IMR-90 (cell line): ENCODE data around the gene MELTF. TPM values are rescaled to one million over a fixed set of nuclear protein-coding genes. Genes with fewer than 3 reads are reported as not detected.

Source experiments
- ATAC-seq: fragments of 200-7000 bp; cut with Tn5 transposase; 2 replicates; pipeline ENCODE4 v1.9.1; 2020; ENCODE audit warnings: low read depth, mild to moderate bottlenecking, moderate library complexity
- BruUV-seq: library from RNA; stranded (reverse); fragments of 400-500 nt; replicated peaks from 2 replicates; lab custom pipeline; 2021; lab: Mats Ljungman, UMichigan
- CTCF ChIA-PET: fragments of 300-600 bp; formaldehyde crosslinking; extraction: SDS; loops from one replicate; lab custom pipeline; 2021; ENCODE audit warnings: antibody characterized with exemption; lab: Yijun Ruan, JAX
- POLR2A ChIA-PET: fragments of 300-600 bp; sonication (Branson Sonifier 250); formaldehyde crosslinking; loops from one replicate; lab custom pipeline; 2022; ENCODE audit warnings: antibody characterized with exemption; ENCODE audit not compliant: unreplicated experiment; lab: Charles Lee
- DNase-seq: peaks from one replicate; pipeline ENCODE4 v3.0.0; 2013
- H2AFZ ChIP-seq: replicated peaks from 2 replicates; pipeline ENCODE3; 2013; ENCODE audit warnings: low read length, mild to moderate bottlenecking; ENCODE audit not compliant: poor library complexity
- H2AK5ac ChIP-seq: 2 replicates; pipeline ENCODE4 v1.6.1; 2013; ENCODE audit warnings: low read depth, low read length, inconsistent platforms
- H2AK9ac ChIP-seq: replicated peaks from 2 replicates; pipeline ENCODE3; 2013; ENCODE audit warnings: mild to moderate bottlenecking, low read depth, low read length, moderate library complexity; ENCODE audit not compliant: poor library complexity
- H2BK120ac ChIP-seq: 2 replicates; pipeline ENCODE4 v1.6.1; 2013; ENCODE audit warnings: low read depth, low read length, inconsistent platforms
- H2BK15ac ChIP-seq: 3 replicates; pipeline ENCODE4 v1.6.1; 2013; ENCODE audit warnings: low read depth, low read length, inconsistent platforms
- H2BK20ac ChIP-seq: 2 replicates; pipeline ENCODE4 v1.6.1; 2013; ENCODE audit warnings: low read depth, mild to moderate bottlenecking, inconsistent platforms, low read length, moderate library complexity
- H2BK5ac ChIP-seq: 2 replicates; pipeline ENCODE4 v1.6.1; 2013; ENCODE audit warnings: mild to moderate bottlenecking, low read depth, low read length, inconsistent platforms; ENCODE audit not compliant: poor library complexity, severe bottlenecking
- H3K14ac ChIP-seq: replicated peaks from 2 replicates; pipeline ENCODE4 v1.6.1; 2013; ENCODE audit warnings: low read depth, low read length, inconsistent platforms
- H3K18ac ChIP-seq: 2 replicates; pipeline ENCODE4 v1.6.1; 2013; ENCODE audit warnings: low read depth, low read length, control low read depth
- H3K23ac ChIP-seq: 2 replicates; pipeline ENCODE4 v1.6.1; 2013; ENCODE audit warnings: low read depth, low read length, inconsistent platforms
- H3K27ac ChIP-seq: 2 replicates; pipeline ENCODE4 v1.5.1; 2013; ENCODE audit warnings: mild to moderate bottlenecking, control low read depth, low read length; ENCODE audit not compliant: insufficient read depth
- H3K27me3 ChIP-seq: 2 replicates; pipeline ENCODE4 v1.6.1; 2013; ENCODE audit warnings: low read length; ENCODE audit not compliant: control insufficient read depth, insufficient read depth
- H3K36me3 ChIP-seq: 2 replicates; pipeline ENCODE4 v1.6.1; 2013; ENCODE audit warnings: low read length, mixed read lengths; ENCODE audit not compliant: control insufficient read depth, insufficient read depth
- H3K4ac ChIP-seq: 2 replicates; pipeline ENCODE4 v1.6.1; 2013; ENCODE audit warnings: low read depth, low read length, inconsistent platforms
- H3K4me1 ChIP-seq: 2 replicates; pipeline ENCODE4 v1.6.1; 2013; ENCODE audit warnings: low read length, mixed read lengths; ENCODE audit not compliant: control insufficient read depth, insufficient read depth
- H3K4me2 ChIP-seq: 2 replicates; pipeline ENCODE4 v1.6.1; 2013; ENCODE audit warnings: low read depth, mild to moderate bottlenecking, control low read depth, low read length, moderate library complexity
- H3K4me3 ChIP-seq: 2 replicates; pipeline ENCODE4 v1.5.1; 2013; ENCODE audit warnings: low read depth, mild to moderate bottlenecking, control low read depth, low read length, moderate library complexity; ENCODE audit not compliant: insufficient read depth
- H3K56ac ChIP-seq: 2 replicates; pipeline ENCODE4 v1.6.1; 2013; ENCODE audit warnings: low read length, inconsistent platforms; ENCODE audit not compliant: insufficient read depth; ENCODE audit errors: extremely low read depth
- H3K79me1 ChIP-seq, 2 experiments: 2 replicates each; pipeline ENCODE4 v1.6.1; 2013; ENCODE audit warnings: low read length in 2 of 2, inconsistent platforms in 1 of 2, low read depth in 1 of 2
- H3K9ac ChIP-seq: 2 replicates; pipeline ENCODE4 v1.6.1; 2013; ENCODE audit warnings: low read depth, low read length, control low read depth
- H3K9me1 ChIP-seq: 2 replicates; pipeline ENCODE4 v1.6.1; 2013; ENCODE audit warnings: low read length, inconsistent platforms; ENCODE audit not compliant: insufficient read depth
- H3K9me3 ChIP-seq: 2 replicates; pipeline ENCODE4 v1.6.1; 2013; ENCODE audit warnings: low read length; ENCODE audit not compliant: control insufficient read depth, insufficient read depth
- H4K20me1 ChIP-seq: 2 replicates; pipeline ENCODE4 v1.6.1; 2013; ENCODE audit warnings: low read length, inconsistent platforms; ENCODE audit not compliant: insufficient read depth
- H4K5ac ChIP-seq: 2 replicates; pipeline ENCODE4 v1.6.1; 2013; ENCODE audit warnings: mild to moderate bottlenecking, low read depth, low read length, control low read depth
- H4K8ac ChIP-seq, 2 experiments: 2 replicates each; pipeline ENCODE4 v1.6.1; 2013; ENCODE audit warnings: low read depth in 2 of 2, low read length in 2 of 2, control low read depth in 1 of 2, inconsistent platforms in 1 of 2
- H4K91ac ChIP-seq: 2 replicates; pipeline ENCODE4 v1.6.1; 2013; ENCODE audit warnings: low read depth, low read length, inconsistent platforms; ENCODE audit not compliant: insufficient read depth
- BHLHE40 ChIP-seq: fragments of 150-350 bp; IDR thresholded peaks from 2 replicates; pipeline ENCODE4 v1.6.1; 2016; ENCODE audit warnings: mild to moderate bottlenecking, low read depth, low read length
- CEBPB ChIP-seq: IDR thresholded peaks from 2 replicates; pipeline ENCODE4 v1.6.1; 2012; ENCODE audit warnings: low read depth, low read length, improper control_type of control experiment
- CHD1 ChIP-seq: IDR thresholded peaks from 2 replicates; pipeline ENCODE4 v1.6.1; 2012; ENCODE audit warnings: low read depth, low read length, improper control_type of control experiment
- FOS ChIP-seq: fragments of 150-350 bp; IDR thresholded peaks from 2 replicates; pipeline ENCODE4 v1.6.1; 2016; ENCODE audit warnings: low read depth, low read length
- MAFK ChIP-seq: IDR thresholded peaks from 2 replicates; pipeline ENCODE4 v1.6.1; 2012; ENCODE audit warnings: low read depth, low read length, improper control_type of control experiment
- MAZ ChIP-seq: IDR thresholded peaks from 2 replicates; pipeline ENCODE4 v1.6.1; 2012; ENCODE audit warnings: low read depth, mild to moderate bottlenecking, low read length, improper control_type of control experiment, moderate library complexity, borderline replicate concordance
- MXI1 ChIP-seq: IDR thresholded peaks from 2 replicates; pipeline ENCODE4 v1.6.1; 2012; ENCODE audit warnings: low read depth, mild to moderate bottlenecking, low read length, moderate library complexity, borderline replicate concordance
- NFE2L2 ChIP-seq: fragments of 150-350 bp; IDR thresholded peaks from 2 replicates; pipeline ENCODE4 v1.6.1; 2016; ENCODE audit warnings: low read depth, mild to moderate bottlenecking, low read length
- POLR2A ChIP-seq: IDR thresholded peaks from 2 replicates; pipeline ENCODE4 v1.6.1; 2012; ENCODE audit warnings: mild to moderate bottlenecking, low read depth, low read length
- RAD21 ChIP-seq: IDR thresholded peaks from 2 replicates; pipeline ENCODE4 v1.6.1; 2012; ENCODE audit warnings: low read length, improper control_type of control experiment
- RCOR1 ChIP-seq: IDR thresholded peaks from 2 replicates; pipeline ENCODE4 v1.6.1; 2012; ENCODE audit warnings: mild to moderate bottlenecking, low read length, improper control_type of control experiment; ENCODE audit not compliant: insufficient replicate concordance
- RFX5 ChIP-seq: IDR thresholded peaks from 2 replicates; pipeline ENCODE4 v1.8.0; 2012; ENCODE audit warnings: low read depth, mild to moderate bottlenecking, low read length, moderate library complexity
- SMC3 ChIP-seq: fragments of 150-350 bp; IDR thresholded peaks from 2 replicates; pipeline ENCODE4 v1.6.1; 2016; ENCODE audit warnings: low read depth, mild to moderate bottlenecking, antibody characterized with exemption, low read length, moderate library complexity
- WGBS, 2 experiments: methylation state at CpG; one replicate each; pipeline versions ENCODE4 v1.1.5 to v1.1.7; 2013; ENCODE audit warnings: missing lambda C conversion rate in 2 of 2; ENCODE audit not compliant: insufficient read length in 1 of 2; ENCODE audit errors: extremely low coverage in 2 of 2; 5-methylcytosine and 5-hydroxymethylcytosine counted together
- dilution Hi-C: fragments of 300-500 bp; cut with HindIII; formaldehyde crosslinking; loops from one replicate; pipeline ENCODE4 v1.14.3; 2018; ENCODE audit warnings: low sequenced_read_pairs; ENCODE audit not compliant: unreplicated experiment
- in situ Hi-C: fragments of 300-500 bp; cut with MboI; formaldehyde crosslinking; loops from 3 replicates; pipeline ENCODE4 v1.14.3; 2019; ENCODE audit warnings: low sequenced_read_pairs, inconsistent platforms, mixed read lengths
- intact Hi-C: fragments of 100-400 bp; cut with micrococcal nuclease; formaldehyde crosslinking; loops from 2 replicates; pipeline ENCODE4 v1.10.0; 2022
- polyA plus RNA-seq, 3 experiments: library from polyadenylated mRNA; depleted of rRNA; stranded (reverse); fragments of >200 nt; gene quantifications; 2 replicates each; pipeline ENCODE4 v1.2.3, GENCODE V29; 2012; ENCODE audit warnings: low replicate concordance in 1 of 3
- total RNA-seq: library from RNA; depleted of rRNA; stranded (reverse); fragments of >200 nt; gene quantifications from 2 replicates; pipeline ENCODE4 v1.2.3, GENCODE V29; 2012
- TF ChIP-seq, protein P1 (sequence below): fragments of 150-350 bp; IDR thresholded peaks from 2 replicates; pipeline ENCODE4 v1.6.1; 2016; ENCODE audit warnings: low read depth, mild to moderate bottlenecking, low read length, moderate library complexity, borderline replicate concordance
- TF ChIP-seq, protein P2 (sequence below): conservative IDR thresholded peaks from 2 replicates; pipeline ENCODE4 v1.5.1; 2012; ENCODE audit warnings: mild to moderate bottlenecking, low read depth, low read length, improper control_type of control experiment
- TF ChIP-seq, protein P3 (sequence below): fragments of 150-350 bp; IDR thresholded peaks from 2 replicates; pipeline ENCODE4 v1.6.1; 2017; ENCODE audit warnings: mild to moderate bottlenecking, antibody characterized with exemption, low read length, low read depth

MELTF gene
- total and polyA plus RNA-seq, 2 of the 4 experiments (the other 2 are of a cell fraction), result 0.18 to 0.50 TPM

DNA sequence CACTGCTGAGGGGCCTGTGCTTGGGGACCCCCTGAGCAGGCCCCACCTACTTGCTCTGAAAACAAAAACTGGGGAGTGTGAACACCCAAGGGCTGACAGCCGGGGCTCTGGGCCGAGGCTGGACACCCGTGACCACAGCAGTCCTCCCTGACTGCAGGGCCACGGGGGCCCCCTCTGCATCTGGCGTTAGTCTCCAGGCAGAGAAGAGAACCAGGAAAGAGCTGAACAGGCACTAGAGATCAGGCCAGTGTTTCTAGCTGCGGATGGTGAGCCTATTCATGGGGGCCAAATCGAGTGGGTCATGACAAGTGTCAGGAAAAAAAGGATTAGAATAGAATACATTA is 17.1 kb downstream of the MELTF start:
- Histone ChIP-seq H3K18ac (no peak overlapping the region), H2AK5ac (no peak overlapping the region)

More for the DNA sequence above, 17.1 kb downstream of the MELTF start:
- intact Hi-C loops (no loop called here), in situ Hi-C loops (no loop called here), dilution Hi-C loops (no loop called here)
- Histone ChIP-seq H2AK9ac (no peak overlapping the region), H4K8ac (no peak overlapping the region), H3K79me1 (no peaks in the 10 kb centered on the region), H3K4me3 (no peak overlapping the region), H4K20me1 (no peaks in the 10 kb centered on the region), H2BK15ac (no peak overlapping the region), H3K9me1 (no peaks in the 10 kb centered on the region), H3K23ac (no peak overlapping the region), H2BK120ac (no peak overlapping the region), H3K4me2 (no peak overlapping the region), H3K56ac (no peak overlapping the region), H3K36me3 (no peaks in the 10 kb centered on the region), H3K9me3 (peaks cover 2% of the 10 kb centered on the region; the same call in 1 of the 2 replicates), H4K91ac (no peak overlapping the region), H3K14ac (no peak overlapping the region), H3K9ac (no peak overlapping the region), H4K5ac (no peak overlapping the region), H2BK5ac (no peak overlapping the region), H3K27ac (no peak overlapping the region), H3K4me1 (no peaks in the 10 kb centered on the region), H3K27me3 (peaks cover 15% of the 10 kb centered on the region), H2BK20ac (no peak overlapping the region), H2AFZ (no peak overlapping the region), H3K4ac (no peak overlapping the region)
- ChIA-PET CTCF (no interaction called here), POLR2A (no interaction called here)
- WGBS, 2 experiments, result 58% methylated on average over 4 of the region's 7 CpGs; no CpG with 5 or more reads in 1 of the 2 experiments
- TF ChIP-seq, protein P1, sequence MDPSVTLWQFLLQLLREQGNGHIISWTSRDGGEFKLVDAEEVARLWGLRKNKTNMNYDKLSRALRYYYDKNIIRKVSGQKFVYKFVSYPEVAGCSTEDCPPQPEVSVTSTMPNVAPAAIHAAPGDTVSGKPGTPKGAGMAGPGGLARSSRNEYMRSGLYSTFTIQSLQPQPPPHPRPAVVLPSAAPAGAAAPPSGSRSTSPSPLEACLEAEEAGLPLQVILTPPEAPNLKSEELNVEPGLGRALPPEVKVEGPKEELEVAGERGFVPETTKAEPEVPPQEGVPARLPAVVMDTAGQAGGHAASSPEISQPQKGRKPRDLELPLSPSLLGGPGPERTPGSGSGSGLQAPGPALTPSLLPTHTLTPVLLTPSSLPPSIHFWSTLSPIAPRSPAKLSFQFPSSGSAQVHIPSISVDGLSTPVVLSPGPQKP, result no peak
- TF ChIP-seq NFE2L2 (no peak), CEBPB (no peak), FOS (no peak), RAD21 (no peak), RCOR1 (no peak), POLR2A (no peak), MXI1 (no peak), MAFK (no peak), RFX5 (no peak), MAZ (no peak), SMC3 (no peak), CHD1 (no peak), BHLHE40 (no peak)
- TF ChIP-seq, protein P2, sequence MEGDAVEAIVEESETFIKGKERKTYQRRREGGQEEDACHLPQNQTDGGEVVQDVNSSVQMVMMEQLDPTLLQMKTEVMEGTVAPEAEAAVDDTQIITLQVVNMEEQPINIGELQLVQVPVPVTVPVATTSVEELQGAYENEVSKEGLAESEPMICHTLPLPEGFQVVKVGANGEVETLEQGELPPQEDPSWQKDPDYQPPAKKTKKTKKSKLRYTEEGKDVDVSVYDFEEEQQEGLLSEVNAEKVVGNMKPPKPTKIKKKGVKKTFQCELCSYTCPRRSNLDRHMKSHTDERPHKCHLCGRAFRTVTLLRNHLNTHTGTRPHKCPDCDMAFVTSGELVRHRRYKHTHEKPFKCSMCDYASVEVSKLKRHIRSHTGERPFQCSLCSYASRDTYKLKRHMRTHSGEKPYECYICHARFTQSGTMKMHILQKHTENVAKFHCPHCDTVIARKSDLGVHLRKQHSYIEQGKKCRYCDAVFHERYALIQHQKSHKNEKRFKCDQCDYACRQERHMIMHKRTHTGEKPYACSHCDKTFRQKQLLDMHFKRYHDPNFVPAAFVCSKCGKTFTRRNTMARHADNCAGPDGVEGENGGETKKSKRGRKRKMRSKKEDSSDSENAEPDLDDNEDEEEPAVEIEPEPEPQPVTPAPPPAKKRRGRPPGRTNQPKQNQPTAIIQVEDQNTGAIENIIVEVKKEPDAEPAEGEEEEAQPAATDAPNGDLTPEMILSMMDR, result no peak
- TF ChIP-seq, protein P3, sequence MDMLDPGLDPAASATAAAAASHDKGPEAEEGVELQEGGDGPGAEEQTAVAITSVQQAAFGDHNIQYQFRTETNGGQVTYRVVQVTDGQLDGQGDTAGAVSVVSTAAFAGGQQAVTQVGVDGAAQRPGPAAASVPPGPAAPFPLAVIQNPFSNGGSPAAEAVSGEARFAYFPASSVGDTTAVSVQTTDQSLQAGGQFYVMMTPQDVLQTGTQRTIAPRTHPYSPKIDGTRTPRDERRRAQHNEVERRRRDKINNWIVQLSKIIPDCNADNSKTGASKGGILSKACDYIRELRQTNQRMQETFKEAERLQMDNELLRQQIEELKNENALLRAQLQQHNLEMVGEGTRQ, result no peak
- BruUV-seq, result no TSS peak
- no peak for DNase-seq
- ATAC-seq, result no peak
